HL-60 (cell line): Measurements from ENCODE around the gene TTLL7.

Source experiments
- CTCF ChIP-seq: IDR thresholded peaks from one replicate; pipeline ENCODE4 v1.5.1; 2011; ENCODE audit warnings: low read length, control low read depth, inconsistent platforms; ENCODE audit not compliant: insufficient read depth
- GABPA ChIP-seq: IDR thresholded peaks from 2 replicates; pipeline ENCODE4 v1.6.1; 2012; ENCODE audit warnings: low read depth
- POLR2AphosphoS5 ChIP-seq: IDR thresholded peaks from 2 replicates; pipeline ENCODE4 v1.6.1; 2012; ENCODE audit warnings: low read depth
- TF ChIP-seq, protein P1 (sequence below): IDR thresholded peaks from 2 replicates; pipeline ENCODE4 v1.6.1; 2012; ENCODE audit warnings: low read depth; ENCODE audit not compliant: insufficient replicate concordance

DNA sequence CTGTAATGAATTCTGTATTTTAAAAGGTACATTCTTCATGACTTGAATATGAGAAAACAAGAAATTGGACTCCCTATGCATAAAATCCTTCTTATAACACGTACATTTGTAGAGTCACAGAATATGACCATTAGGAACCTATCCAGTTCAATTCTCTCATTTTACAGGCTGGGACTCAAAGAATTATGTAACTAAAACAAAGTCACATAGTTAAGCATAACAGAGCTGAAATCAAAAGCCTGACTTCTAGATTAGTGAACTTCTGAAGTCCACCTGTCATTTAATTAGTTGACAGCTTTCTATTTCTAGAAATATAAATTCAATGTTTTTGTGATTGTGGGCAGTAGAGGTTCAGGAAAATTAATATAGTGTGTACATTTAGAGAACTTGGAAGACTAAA, 20.3 kb upstream of the TTLL7 start:
- TF ChIP-seq POLR2AphosphoS5: no peak
- TF ChIP-seq CTCF: no peak
- TF ChIP-seq, protein P1, sequence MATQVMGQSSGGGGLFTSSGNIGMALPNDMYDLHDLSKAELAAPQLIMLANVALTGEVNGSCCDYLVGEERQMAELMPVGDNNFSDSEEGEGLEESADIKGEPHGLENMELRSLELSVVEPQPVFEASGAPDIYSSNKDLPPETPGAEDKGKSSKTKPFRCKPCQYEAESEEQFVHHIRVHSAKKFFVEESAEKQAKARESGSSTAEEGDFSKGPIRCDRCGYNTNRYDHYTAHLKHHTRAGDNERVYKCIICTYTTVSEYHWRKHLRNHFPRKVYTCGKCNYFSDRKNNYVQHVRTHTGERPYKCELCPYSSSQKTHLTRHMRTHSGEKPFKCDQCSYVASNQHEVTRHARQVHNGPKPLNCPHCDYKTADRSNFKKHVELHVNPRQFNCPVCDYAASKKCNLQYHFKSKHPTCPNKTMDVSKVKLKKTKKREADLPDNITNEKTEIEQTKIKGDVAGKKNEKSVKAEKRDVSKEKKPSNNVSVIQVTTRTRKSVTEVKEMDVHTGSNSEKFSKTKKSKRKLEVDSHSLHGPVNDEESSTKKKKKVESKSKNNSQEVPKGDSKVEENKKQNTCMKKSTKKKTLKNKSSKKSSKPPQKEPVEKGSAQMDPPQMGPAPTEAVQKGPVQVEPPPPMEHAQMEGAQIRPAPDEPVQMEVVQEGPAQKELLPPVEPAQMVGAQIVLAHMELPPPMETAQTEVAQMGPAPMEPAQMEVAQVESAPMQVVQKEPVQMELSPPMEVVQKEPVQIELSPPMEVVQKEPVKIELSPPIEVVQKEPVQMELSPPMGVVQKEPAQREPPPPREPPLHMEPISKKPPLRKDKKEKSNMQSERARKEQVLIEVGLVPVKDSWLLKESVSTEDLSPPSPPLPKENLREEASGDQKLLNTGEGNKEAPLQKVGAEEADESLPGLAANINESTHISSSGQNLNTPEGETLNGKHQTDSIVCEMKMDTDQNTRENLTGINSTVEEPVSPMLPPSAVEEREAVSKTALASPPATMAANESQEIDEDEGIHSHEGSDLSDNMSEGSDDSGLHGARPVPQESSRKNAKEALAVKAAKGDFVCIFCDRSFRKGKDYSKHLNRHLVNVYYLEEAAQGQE: no peak
- no peak for TF ChIP-seq GABPA
